AG09319 (cell line): ENCODE results near the gene LRIG2.

ENCODE experiments used
- DNase-seq: peaks from one replicate; pipeline ENCODE4 v3.0.0-alpha.2; 2010; ENCODE audit warnings: low read depth; ENCODE audit errors: extremely low read depth
- CTCF ChIP-seq: IDR thresholded peaks from 2 replicates; pipeline ENCODE4 v1.5.1; 2011; ENCODE audit warnings: low read depth, mild to moderate bottlenecking, inconsistent platforms, low read length, moderate library complexity

The LRIG2 gene

GRCh38 chr1:113095790-113096455 is 22.9 kb downstream of the LRIG2 start:
- DNase-seq, result no peak
- TF ChIP-seq CTCF, result no peak

GRCh38 chr1:113096493-113096892 is 23.5 kb downstream of the LRIG2 start:
- DNase-seq, result no peak
- no peak for TF ChIP-seq CTCF

- no peak for DNase-seq
- TF ChIP-seq CTCF, result no peak
These were observed 28.6 kb downstream of the LRIG2 start for GRCh38 chr1:113101588-113101987.

GRCh38 chr1:113103048-113103447 is 30.1 kb downstream of the LRIG2 start:
- TF ChIP-seq CTCF, result no peak
- DNase-seq, result no peak

- TF ChIP-seq CTCF, result no peak
- no peak for DNase-seq
These were observed 31.0 kb downstream of the LRIG2 start for GRCh38 chr1:113103977-113104376.

- no peak for DNase-seq
These were observed 33.9 kb downstream of the LRIG2 start for GRCh38 chr1:113106910-113107309.

More at GRCh38 chr1:113106910-113107309, 33.9 kb downstream of the LRIG2 start:
- TF ChIP-seq CTCF, result no peak
